ENCODE data around the gene PRKCE. TPM values are rescaled to one million over a fixed set of nuclear protein-coding genes. Genes with fewer than 3 reads are reported as not detected.

PRKCE gene
- total RNA-seq, 1 donor from 2014 or later, result 12.0 TPM

GRCh38 chr2:45964223-45964841 lies 312.9 kb downstream of the PRKCE start:
- peaks cover 50% of the 10 kb centered on the region for H3K4me1 Mint-ChIP-seq (ENCODE audit: low read depth)
- no peak for TF ChIP-seq CTCF (IDR thresholded peaks at IDR 0.05)
- no peaks in the 10 kb centered on the region for H3K36me3 Mint-ChIP-seq (ENCODE audit: low read depth)
- no peaks in the 10 kb centered on the region for H3K9me3 Mint-ChIP-seq (ENCODE audit: low read depth)
- H3K4me3 Mint-ChIP-seq (ENCODE audit: unreplicated experiment), result no peak overlapping the region
- no peak for DNase-seq (ENCODE audit: low spot score)
- H3K27ac Mint-ChIP-seq (ENCODE audit: unreplicated experiment), result peak overlapping the region; percentile 71
- no peaks in the 10 kb centered on the region for H3K27me3 Mint-ChIP-seq (ENCODE audit: low read depth)

- no peak for TF ChIP-seq CTCF (IDR thresholded peaks at IDR 0.05)
- Mint-ChIP-seq H3K4me1 (ENCODE audit: low read depth) (peaks cover 54% of the 10 kb centered on the region), H3K4me3 (ENCODE audit: unreplicated experiment) (no peak overlapping the region), H3K9me3 (ENCODE audit: low read depth) (no peaks in the 10 kb centered on the region), H3K27ac (ENCODE audit: unreplicated experiment) (no peak overlapping the region), H3K36me3 (ENCODE audit: low read depth) (no peaks in the 10 kb centered on the region), H3K27me3 (ENCODE audit: low read depth) (no peaks in the 10 kb centered on the region)
- no peak for DNase-seq (ENCODE audit: low spot score)
These were observed 313.4 kb downstream of the PRKCE start for GRCh38 chr2:45964906-45965305.

- no peak for TF ChIP-seq CTCF (IDR thresholded peaks at IDR 0.05)
- Mint-ChIP-seq H3K36me3 (ENCODE audit: low read depth) (no peaks in the 10 kb centered on the region), H3K27ac (ENCODE audit: unreplicated experiment) (no peak overlapping the region), H3K4me1 (ENCODE audit: low read depth) (peaks cover 50% of the 10 kb centered on the region), H3K4me3 (ENCODE audit: unreplicated experiment) (no peak overlapping the region), H3K27me3 (ENCODE audit: low read depth) (no peaks in the 10 kb centered on the region), H3K9me3 (ENCODE audit: low read depth) (no peaks in the 10 kb centered on the region)
- DNase-seq (ENCODE audit: low spot score), result no peak
These were observed 314.5 kb downstream of the PRKCE start for GRCh38 chr2:45965871-45966498.

- no peak overlapping the region for H3K4me3 Mint-ChIP-seq (ENCODE audit: unreplicated experiment)
- no peaks in the 10 kb centered on the region for H3K36me3 Mint-ChIP-seq (ENCODE audit: low read depth)
- TF ChIP-seq CTCF (IDR thresholded peaks at IDR 0.05), result no peak
- H3K27ac Mint-ChIP-seq (ENCODE audit: unreplicated experiment), result no peak overlapping the region
- no peaks in the 10 kb centered on the region for H3K27me3 Mint-ChIP-seq (ENCODE audit: low read depth)
- H3K4me1 Mint-ChIP-seq (ENCODE audit: low read depth), result peaks cover 25% of the 10 kb centered on the region
- H3K9me3 Mint-ChIP-seq (ENCODE audit: low read depth), result no peaks in the 10 kb centered on the region
- no peak for DNase-seq (ENCODE audit: low spot score)
These were observed 317.6 kb downstream of the PRKCE start for GRCh38 chr2:45968946-45969584.

- no peak for DNase-seq (ENCODE audit: low spot score)
- Mint-ChIP-seq H3K27me3 (ENCODE audit: low read depth) (no peaks in the 10 kb centered on the region), H3K9me3 (ENCODE audit: low read depth) (no peaks in the 10 kb centered on the region), H3K4me3 (ENCODE audit: unreplicated experiment) (no peak overlapping the region), H3K27ac (ENCODE audit: unreplicated experiment) (no peak overlapping the region), H3K36me3 (ENCODE audit: low read depth) (no peaks in the 10 kb centered on the region), H3K4me1 (ENCODE audit: low read depth) (peaks cover 16% of the 10 kb centered on the region)
- TF ChIP-seq CTCF (IDR thresholded peaks at IDR 0.05), result no peak
These were observed 322.0 kb downstream of the PRKCE start for GRCh38 chr2:45973426-45973825.
